ENCODE results near the gene OTUB2.

OTUB2 gene

GRCh38 chr14:93993382-93993781, 32.8 kb upstream of the OTUB2 start:
- H3K79me2 ChIP-seq (ENCODE audit: insufficient read depth, low read depth), result no peaks in the 10 kb centered on the region
- no peak overlapping the region for H2AFZ ChIP-seq (ENCODE audit: low read depth)
- no peak overlapping the region for H3K27ac ChIP-seq
- H3K4me1 ChIP-seq (ENCODE audit: low read depth, poor library complexity, severe bottlenecking), result peaks cover 6% of the 10 kb centered on the region
- no peak overlapping the region for H3K4me3 ChIP-seq (IDR thresholded peaks at IDR 0.05; ENCODE audit: insufficient read depth, low read depth, low read length)
- TF ChIP-seq, protein P1, sequence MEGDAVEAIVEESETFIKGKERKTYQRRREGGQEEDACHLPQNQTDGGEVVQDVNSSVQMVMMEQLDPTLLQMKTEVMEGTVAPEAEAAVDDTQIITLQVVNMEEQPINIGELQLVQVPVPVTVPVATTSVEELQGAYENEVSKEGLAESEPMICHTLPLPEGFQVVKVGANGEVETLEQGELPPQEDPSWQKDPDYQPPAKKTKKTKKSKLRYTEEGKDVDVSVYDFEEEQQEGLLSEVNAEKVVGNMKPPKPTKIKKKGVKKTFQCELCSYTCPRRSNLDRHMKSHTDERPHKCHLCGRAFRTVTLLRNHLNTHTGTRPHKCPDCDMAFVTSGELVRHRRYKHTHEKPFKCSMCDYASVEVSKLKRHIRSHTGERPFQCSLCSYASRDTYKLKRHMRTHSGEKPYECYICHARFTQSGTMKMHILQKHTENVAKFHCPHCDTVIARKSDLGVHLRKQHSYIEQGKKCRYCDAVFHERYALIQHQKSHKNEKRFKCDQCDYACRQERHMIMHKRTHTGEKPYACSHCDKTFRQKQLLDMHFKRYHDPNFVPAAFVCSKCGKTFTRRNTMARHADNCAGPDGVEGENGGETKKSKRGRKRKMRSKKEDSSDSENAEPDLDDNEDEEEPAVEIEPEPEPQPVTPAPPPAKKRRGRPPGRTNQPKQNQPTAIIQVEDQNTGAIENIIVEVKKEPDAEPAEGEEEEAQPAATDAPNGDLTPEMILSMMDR (conservative IDR thresholded peaks at IDR 0.05; ENCODE audit: low read depth, low read length), result no peak
- H4K20me1 ChIP-seq (ENCODE audit: insufficient read depth), result no peaks in the 10 kb centered on the region
- H3K36me3 ChIP-seq (ENCODE audit: insufficient read depth), result no peaks in the 10 kb centered on the region
- H3K27me3 ChIP-seq (ENCODE audit: insufficient read depth, low read depth), result no peaks in the 10 kb centered on the region
- H3K4me2 ChIP-seq, result no peak overlapping the region
- no peak overlapping the region for H3K9ac ChIP-seq

GRCh38 chr14:93994919-93995682, 31.0 kb upstream of the OTUB2 start:
- no peak overlapping the region for H3K9ac ChIP-seq
- H3K27ac ChIP-seq, result no peak overlapping the region
- H3K4me3 ChIP-seq (IDR thresholded peaks at IDR 0.05; ENCODE audit: insufficient read depth, low read depth, low read length), result no peak overlapping the region
- H2AFZ ChIP-seq (ENCODE audit: low read depth), result no peak overlapping the region
- H3K4me2 ChIP-seq, result no peak overlapping the region
- H3K4me1 ChIP-seq (ENCODE audit: low read depth, poor library complexity, severe bottlenecking), result peaks cover 19% of the 10 kb centered on the region
- H3K36me3 ChIP-seq (ENCODE audit: insufficient read depth), result no peaks in the 10 kb centered on the region
- H3K27me3 ChIP-seq (ENCODE audit: insufficient read depth, low read depth), result no peaks in the 10 kb centered on the region
- no peaks in the 10 kb centered on the region for H4K20me1 ChIP-seq (ENCODE audit: insufficient read depth)
- no peaks in the 10 kb centered on the region for H3K79me2 ChIP-seq (ENCODE audit: insufficient read depth, low read depth)
- TF ChIP-seq, protein P1 (conservative IDR thresholded peaks at IDR 0.05; ENCODE audit: low read depth, low read length), result no peak

DNA sequence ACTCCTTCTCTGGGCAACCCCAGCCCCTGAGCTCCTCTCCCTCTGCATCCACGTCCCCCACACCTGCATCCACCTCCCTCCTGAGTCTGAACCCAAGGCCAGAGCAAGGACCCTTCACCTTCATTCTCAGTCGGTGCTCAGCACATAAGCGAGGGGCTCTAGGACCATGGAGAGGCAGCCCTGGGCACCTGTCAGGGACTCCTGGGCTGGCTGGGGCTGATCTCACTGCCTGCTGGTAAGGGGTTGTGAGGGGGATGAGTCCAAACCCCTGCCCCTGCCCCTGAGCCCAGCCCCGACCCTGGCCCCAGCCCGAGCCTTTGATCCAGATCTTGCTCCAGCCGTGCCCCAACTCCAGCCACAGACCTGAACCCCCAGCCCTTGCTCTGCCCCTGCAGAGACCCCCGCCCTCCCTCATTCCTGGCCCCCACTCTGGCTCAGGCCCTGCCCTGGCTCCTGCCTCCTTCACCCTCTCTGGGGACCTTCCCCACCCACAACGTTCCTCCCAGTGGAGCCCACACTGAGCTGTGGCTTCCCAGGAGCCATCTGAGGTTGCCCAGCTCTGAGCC, 29.9 kb upstream of the OTUB2 start:
- peaks cover 26% of the 10 kb centered on the region for H3K4me1 ChIP-seq (ENCODE audit: low read depth, poor library complexity, severe bottlenecking)
- no peaks in the 10 kb centered on the region for H3K27me3 ChIP-seq (ENCODE audit: insufficient read depth, low read depth)
- H2AFZ ChIP-seq (ENCODE audit: low read depth), result no peak overlapping the region
- H3K4me3 ChIP-seq (IDR thresholded peaks at IDR 0.05; ENCODE audit: insufficient read depth, low read depth, low read length), result no peak overlapping the region
- H3K9ac ChIP-seq, result no peak overlapping the region
- H3K27ac ChIP-seq, result no peak overlapping the region
- no peaks in the 10 kb centered on the region for H4K20me1 ChIP-seq (ENCODE audit: insufficient read depth)
- H3K36me3 ChIP-seq (ENCODE audit: insufficient read depth), result no peaks in the 10 kb centered on the region
- no peaks in the 10 kb centered on the region for H3K79me2 ChIP-seq (ENCODE audit: insufficient read depth, low read depth)
- no peak overlapping the region for H3K4me2 ChIP-seq
- TF ChIP-seq, protein P1 (conservative IDR thresholded peaks at IDR 0.05; ENCODE audit: low read depth, low read length), result no peak

- H3K4me2 ChIP-seq, result no peak within 1 kb of the TSS
- no peaks in the 10 kb centered on the region for H4K20me1 ChIP-seq (ENCODE audit: insufficient read depth)
- no peak within 1 kb of the TSS for H3K27ac ChIP-seq
- no peaks in the 10 kb centered on the region for H3K36me3 ChIP-seq (ENCODE audit: insufficient read depth)
- H2AFZ ChIP-seq (ENCODE audit: low read depth), result no peak within 1 kb of the TSS
- H3K4me3 ChIP-seq (IDR thresholded peaks at IDR 0.05; ENCODE audit: insufficient read depth, low read depth, low read length), result no peak within 1 kb of the TSS
- H3K79me2 ChIP-seq (ENCODE audit: insufficient read depth, low read depth), result no peaks in the 10 kb centered on the region
- peaks cover 34% of the 10 kb centered on the region for H3K4me1 ChIP-seq (ENCODE audit: low read depth, poor library complexity, severe bottlenecking)
- TF ChIP-seq, protein P1 (conservative IDR thresholded peaks at IDR 0.05; ENCODE audit: low read depth, low read length), result no peak
- H3K27me3 ChIP-seq (ENCODE audit: insufficient read depth, low read depth), result no peaks in the 10 kb centered on the region
- H3K9ac ChIP-seq, result no peak within 1 kb of the TSS
These were observed 29.1 kb upstream of the OTUB2 start, which contains the start of gene CCDC197 for GRCh38 chr14:93997082-93997481. Gene CCDC197, plus strand, starts transcription at chr14:93997301. Its CDS starts 831 bp downstream, at chr14:93998132.
